Right atrium auricular region (tissue), 2 donors: ENCODE results near the gene ZBTB7C. TPM values are rescaled to one million over a fixed set of nuclear protein-coding genes. Genes with fewer than 3 reads are reported as not detected.
A peak's percentile ranks its signal among the peaks of the same experiment; 100 is the strongest.

ENCODE experiments used
- DNase-seq: peaks from one replicate; pipeline ENCODE4 v3.0.0-alpha.2; 2019; ENCODE audit warnings: low spot score
- H3K27ac ChIP-seq, 2 donors: fragments of 200-600 bp; sonication (generic); 1 replicate in 1 of 2; 2 replicates in 1 of 2; pipeline ENCODE4 v1.5.1; 2016 to 2019
- H3K27me3 ChIP-seq, 2 donors: fragments of 200-600 bp; sonication (generic); one replicate each; pipeline versions ENCODE4 v1.5.1 to v1.6.0; 2017 to 2019
- H3K36me3 ChIP-seq: fragments of 200-600 bp; sonication (generic); one replicate; pipeline ENCODE4 v1.5.1; 2016
- H3K4me1 ChIP-seq, 2 donors: fragments of 200-600 bp; sonication (generic); one replicate each; pipeline versions ENCODE4 v1.5.1 to v1.6.0; 2017 to 2019
- H3K4me3 ChIP-seq, 2 donors: fragments of 200-600 bp; sonication (generic); 1 replicate in 1 of 2; 2 replicates in 1 of 2; pipeline ENCODE4 v1.5.1; 2017 to 2019; ENCODE audit warnings: mild to moderate bottlenecking in 1 of 2, moderate library complexity in 1 of 2
- H3K9me3 ChIP-seq, 2 donors: fragments of 200-600 bp; sonication (generic); one replicate each; pipeline ENCODE4 v1.5.1; 2019
- total RNA-seq, 2 donors: library from RNA; depleted of rRNA; stranded (reverse); fragments of >200 nt; gene quantifications; one replicate each; pipeline ENCODE4 v1.1.0, GENCODE V29; 2016
- TF ChIP-seq, protein P1 (sequence below), 2 donors: fragments of 200-600 bp; sonication (generic); IDR thresholded peaks; one replicate each; pipeline ENCODE4 v1.5.1; 2019; ENCODE audit warnings: antibody characterized with exemption in 2 of 2

ZBTB7C gene
- total RNA-seq, 2 donors from 2014 or later, result 1.8 to 7.7 TPM

DNA sequence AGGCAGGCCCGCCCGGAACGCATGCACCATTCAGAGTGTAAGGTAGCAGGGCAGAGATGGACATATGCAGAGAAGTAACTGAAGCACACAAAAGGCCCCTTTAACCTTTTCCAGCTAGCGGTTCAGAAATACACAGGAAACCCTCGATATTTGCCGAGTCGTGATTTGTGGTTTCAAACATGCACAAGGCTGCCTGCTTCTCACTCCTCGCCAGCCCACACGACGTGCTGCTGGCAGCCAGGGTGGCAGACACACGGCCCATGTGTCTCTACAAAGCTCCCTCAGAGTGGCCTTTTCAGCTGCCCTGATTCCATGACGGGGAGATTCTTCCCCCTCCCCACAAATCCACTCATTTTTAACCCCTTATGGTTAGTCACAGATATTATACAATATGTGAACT, 23.6 kb downstream of the ZBTB7C start:
- no peaks in the 10 kb centered on the region for H3K36me3 ChIP-seq
- TF ChIP-seq, protein P1, sequence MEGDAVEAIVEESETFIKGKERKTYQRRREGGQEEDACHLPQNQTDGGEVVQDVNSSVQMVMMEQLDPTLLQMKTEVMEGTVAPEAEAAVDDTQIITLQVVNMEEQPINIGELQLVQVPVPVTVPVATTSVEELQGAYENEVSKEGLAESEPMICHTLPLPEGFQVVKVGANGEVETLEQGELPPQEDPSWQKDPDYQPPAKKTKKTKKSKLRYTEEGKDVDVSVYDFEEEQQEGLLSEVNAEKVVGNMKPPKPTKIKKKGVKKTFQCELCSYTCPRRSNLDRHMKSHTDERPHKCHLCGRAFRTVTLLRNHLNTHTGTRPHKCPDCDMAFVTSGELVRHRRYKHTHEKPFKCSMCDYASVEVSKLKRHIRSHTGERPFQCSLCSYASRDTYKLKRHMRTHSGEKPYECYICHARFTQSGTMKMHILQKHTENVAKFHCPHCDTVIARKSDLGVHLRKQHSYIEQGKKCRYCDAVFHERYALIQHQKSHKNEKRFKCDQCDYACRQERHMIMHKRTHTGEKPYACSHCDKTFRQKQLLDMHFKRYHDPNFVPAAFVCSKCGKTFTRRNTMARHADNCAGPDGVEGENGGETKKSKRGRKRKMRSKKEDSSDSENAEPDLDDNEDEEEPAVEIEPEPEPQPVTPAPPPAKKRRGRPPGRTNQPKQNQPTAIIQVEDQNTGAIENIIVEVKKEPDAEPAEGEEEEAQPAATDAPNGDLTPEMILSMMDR (IDR thresholded peaks at IDR 0.05), result no peak
- H3K27me3 ChIP-seq, result no peaks in the 10 kb centered on the region
- no peaks in the 10 kb centered on the region for H3K9me3 ChIP-seq
- H3K27ac ChIP-seq, result no peak overlapping the region
- H3K4me1 ChIP-seq, result no peaks in the 10 kb centered on the region
- H3K4me3 ChIP-seq, result no peak overlapping the region
- DNase-seq, result no peak

DNA sequence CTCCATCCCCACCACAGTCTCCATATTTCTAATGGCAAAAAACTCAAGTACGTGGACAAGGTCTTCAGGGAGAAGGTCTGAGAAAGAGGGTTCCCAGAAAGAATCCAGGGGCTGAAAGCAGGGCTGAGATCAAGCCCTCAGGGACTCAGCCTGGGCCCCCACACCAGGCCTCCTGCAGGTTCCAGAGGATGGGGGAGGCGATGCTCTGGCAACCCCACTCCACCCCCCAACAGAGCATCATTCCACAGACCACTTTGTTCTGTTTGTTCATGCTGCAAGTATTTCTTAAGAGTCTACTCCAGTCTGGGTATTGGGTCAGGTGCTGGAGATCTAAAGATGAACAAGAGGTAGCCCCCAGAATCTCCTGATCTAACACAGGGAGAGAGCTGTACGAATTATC, 32.2 kb downstream of the ZBTB7C start:
- Histone ChIP-seq H3K27me3 (no peaks in the 10 kb centered on the region), H3K9me3 (no peaks in the 10 kb centered on the region), H3K4me1 (no peaks in the 10 kb centered on the region), H3K4me3 (no peak overlapping the region), H3K36me3 (no peaks in the 10 kb centered on the region), H3K27ac (no peak overlapping the region)
- DNase-seq, result no peak
- TF ChIP-seq, protein P1 (IDR thresholded peaks at IDR 0.05), result no peak

DNA sequence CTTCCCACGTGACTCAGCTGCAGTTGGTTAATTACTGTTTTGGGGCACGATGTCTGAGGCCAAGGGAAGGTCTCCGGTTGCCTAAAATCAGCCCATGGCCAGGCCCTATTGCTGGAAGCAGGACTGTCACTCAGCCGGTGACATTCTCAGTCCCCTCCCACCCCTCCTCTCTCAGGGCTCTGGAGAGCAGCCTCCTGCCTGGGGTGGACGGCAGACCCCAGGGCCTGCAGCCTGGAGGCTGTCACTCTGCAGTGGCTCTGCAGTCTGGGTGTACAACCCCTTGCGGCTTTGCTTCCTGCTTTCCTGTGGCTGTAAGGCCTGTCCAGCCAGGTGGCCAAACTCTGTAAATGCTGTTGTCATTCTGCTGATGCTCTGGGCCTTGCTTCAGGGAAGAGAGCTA, 32.8 kb downstream of the ZBTB7C start:
- Histone ChIP-seq H3K36me3 (no peaks in the 10 kb centered on the region), H3K27ac (no peak overlapping the region), H3K27me3 (no peaks in the 10 kb centered on the region), H3K4me1 (no peaks in the 10 kb centered on the region), H3K4me3 (no peak overlapping the region), H3K9me3 (no peaks in the 10 kb centered on the region)
- DNase-seq, result peak; percentile 18
- TF ChIP-seq, protein P1 (IDR thresholded peaks at IDR 0.05), result no peak

DNA sequence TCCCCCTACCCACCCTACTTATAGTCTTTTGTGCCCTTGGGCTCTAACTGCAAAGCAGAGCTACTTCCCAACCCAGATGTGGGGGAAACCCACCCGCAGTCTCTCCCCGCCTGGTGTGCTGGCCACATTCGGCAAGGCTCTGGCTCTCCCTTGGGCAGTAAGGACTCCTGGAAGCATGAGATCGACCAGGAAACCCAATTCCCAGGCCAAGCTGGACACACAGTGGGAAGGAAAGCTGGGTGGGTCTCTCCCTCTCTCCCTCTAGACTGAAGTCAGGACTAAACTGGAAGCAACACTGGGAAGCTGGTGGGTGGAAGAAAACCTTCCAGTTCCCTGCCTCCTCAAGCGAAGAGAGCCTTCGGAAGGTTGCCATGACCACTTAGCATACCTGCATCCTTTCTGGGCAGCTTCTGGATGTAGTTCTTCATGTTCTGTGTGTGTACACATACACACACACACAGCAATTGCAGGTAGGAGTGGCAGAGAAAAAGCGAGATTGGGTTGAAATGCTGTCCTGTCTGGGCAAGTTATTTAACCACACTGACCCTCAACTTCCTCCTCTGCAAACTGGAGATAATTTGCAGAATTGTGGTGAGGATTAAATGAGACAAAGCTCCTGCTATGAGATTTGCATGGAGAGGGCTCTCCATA, 33.9 kb downstream of the ZBTB7C start:
- peak; percentile 58 for DNase-seq
- H3K4me1 ChIP-seq, result no peaks in the 10 kb centered on the region
- no peaks in the 10 kb centered on the region for H3K36me3 ChIP-seq
- H3K27ac ChIP-seq, result peak overlapping the region; percentile 4 to 52
- H3K9me3 ChIP-seq, result no peaks in the 10 kb centered on the region
- no peak overlapping the region for H3K4me3 ChIP-seq
- no peaks in the 10 kb centered on the region for H3K27me3 ChIP-seq
- TF ChIP-seq, protein P1 (IDR thresholded peaks at IDR 0.05), result no peak

DNA sequence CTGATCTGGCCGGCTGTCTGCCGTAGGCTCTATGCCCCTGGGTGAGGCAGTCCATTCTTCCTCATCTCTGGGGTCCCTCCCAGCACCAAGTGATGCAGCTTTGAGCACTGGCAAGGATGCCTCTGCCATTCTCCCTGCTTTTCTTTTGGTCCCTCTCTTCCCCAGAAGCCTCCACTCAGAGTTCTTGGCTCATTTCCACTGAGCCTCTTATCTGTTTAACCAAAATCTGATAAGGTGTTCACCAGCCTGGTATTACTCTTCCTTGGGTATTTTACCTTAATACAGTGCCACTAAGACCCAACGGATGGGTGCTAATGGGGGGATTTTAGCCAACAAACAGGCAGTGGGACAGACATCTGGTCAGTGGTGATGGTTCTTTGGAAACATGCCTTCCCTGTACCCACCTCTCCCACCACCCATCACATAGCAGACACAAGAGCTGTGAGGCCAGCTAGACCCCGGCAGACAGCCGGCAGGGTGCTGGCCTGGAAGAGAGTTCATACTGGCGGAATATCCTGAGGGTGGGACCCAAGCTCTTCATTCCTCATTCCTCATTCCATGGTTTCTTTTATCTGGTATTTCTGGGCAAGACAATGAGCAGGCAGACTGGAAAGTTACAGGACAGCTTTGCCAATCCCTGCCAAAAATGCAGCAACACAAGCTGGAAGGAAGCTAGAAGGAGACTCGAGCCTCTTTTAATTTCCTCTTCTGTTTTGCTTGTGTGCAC, 34.6 kb downstream of the ZBTB7C start:
- Histone ChIP-seq H3K27me3 (no peaks in the 10 kb centered on the region), H3K9me3 (no peaks in the 10 kb centered on the region), H3K36me3 (no peaks in the 10 kb centered on the region), H3K4me3 (no peak overlapping the region), H3K4me1 (no peaks in the 10 kb centered on the region), H3K27ac (peak overlapping the region; percentile 4 to 52)
- peak; percentile 58 for DNase-seq
- TF ChIP-seq, protein P1 (IDR thresholded peaks at IDR 0.05), result no peak
